GM12878 (cell line): ENCODE data around the gene ACYP2. TPM values are rescaled to one million over a fixed set of nuclear protein-coding genes. Genes with fewer than 3 reads are reported as not detected.

Source experiments
- ASH2L ChIP-seq: fragments of 300-600, 200-600 bp; sonication (generic); IDR thresholded peaks from 2 replicates; pipeline ENCODE4 v1.6.1; 2017; ENCODE audit warnings: low read depth, mild to moderate bottlenecking, borderline replicate concordance
- ATF2 ChIP-seq: IDR thresholded peaks from 2 replicates; pipeline ENCODE4 v1.6.1; 2012; ENCODE audit warnings: low read length, inconsistent platforms
- CBFB ChIP-seq: IDR thresholded peaks from 2 replicates; pipeline ENCODE4 v1.6.1; 2016; ENCODE audit warnings: antibody characterized with exemption, low read depth
- CBX5 ChIP-seq: sonication (generic); IDR thresholded peaks from 2 replicates; pipeline ENCODE4 v1.6.1; 2016; ENCODE audit warnings: low read depth, moderate library complexity, mild to moderate bottlenecking, inconsistent platforms
- DPF2 ChIP-seq: fragments of 450-650 bp; IDR thresholded peaks from 2 replicates; pipeline ENCODE4 v1.6.1; 2017; ENCODE audit warnings: mild to moderate bottlenecking
- FOS ChIP-seq: IDR thresholded peaks from 3 replicates; pipeline ENCODE4 v1.6.1; 2011; ENCODE audit warnings: borderline replicate concordance; ENCODE audit not compliant: insufficient read length; ENCODE audit errors: extremely low read depth
- GABPA ChIP-seq: IDR thresholded peaks from 2 replicates; pipeline ENCODE4 v1.6.1; 2014; ENCODE audit warnings: antibody characterized with exemption, low read depth, mild to moderate bottlenecking, inconsistent platforms
- GATAD2B ChIP-seq: fragments of 450-650 bp; conservative IDR thresholded peaks from 2 replicates; pipeline ENCODE4 v1.6.1; 2017; ENCODE audit warnings: low read depth, mild to moderate bottlenecking, moderate library complexity
- HCFC1 ChIP-seq: fragments of 150-350 bp; IDR thresholded peaks from 2 replicates; pipeline ENCODE4 v1.6.1; 2014; ENCODE audit warnings: low read length
- LARP7 ChIP-seq: fragments of 450-650 bp; IDR thresholded peaks from 2 replicates; pipeline ENCODE4 v1.6.1; 2017; ENCODE audit warnings: mild to moderate bottlenecking
- NFYB ChIP-seq: IDR thresholded peaks from 2 replicates; pipeline ENCODE4 v1.6.1; 2011; ENCODE audit warnings: low read depth, mild to moderate bottlenecking, low read length, improper control_type of control experiment, moderate library complexity; ENCODE audit not compliant: insufficient read depth
- POLR2AphosphoS5 ChIP-seq: IDR thresholded peaks from 2 replicates; pipeline ENCODE4 v1.6.1; 2011; ENCODE audit warnings: mild to moderate bottlenecking, low read length, inconsistent platforms
- YY1 ChIP-seq: IDR thresholded peaks from 2 replicates; pipeline ENCODE4 v1.6.1; 2011; ENCODE audit warnings: low read depth, mild to moderate bottlenecking, low read length
- ZSCAN29 ChIP-seq: fragments of 450-650 bp; IDR thresholded peaks from 2 replicates; pipeline ENCODE4 v1.6.1; 2017; ENCODE audit warnings: mild to moderate bottlenecking, moderate library complexity
- polyA plus RNA-seq, 11 experiments: library from polyadenylated mRNA; depleted of rRNA in 4 of 11; unstranded in 6 of 11; stranded (reverse) in 5 of 11; fragments of >200 nt; fragmentation: Nextera tagmentation in 4 of 11; fragmentation: Illumina TruSeq in 1 of 11; extraction: Ambion mirVana in 4 of 11; extraction: Trizol in 1 of 11; gene quantifications; 1 replicate in 1 of 11; 2 replicates in 10 of 11; pipeline versions ENCODE4 v1.2.1 to v1.2.3, GENCODE V29; 2011 to 2016; ENCODE audit warnings: inconsistent platforms in 2 of 11, missing spikeins in 2 of 11, low read depth in 1 of 11
- total RNA-seq, 4 experiments: library from RNA; depleted of rRNA in 3 of 4; stranded (reverse); fragments of >200 nt in 3 of 4; fragmentation: Illumina TruSeq in 1 of 4; extraction: Trizol in 1 of 4; gene quantifications; 2 replicates each; pipeline versions ENCODE4 v1.2.1 to v1.2.3, GENCODE V29; 2013 to 2021
- TF ChIP-seq, protein P1 (sequence below): fragments of 450-650 bp; IDR thresholded peaks from 2 replicates; pipeline ENCODE4 v1.6.1; 2017; ENCODE audit warnings: mild to moderate bottlenecking, moderate library complexity
- TF ChIP-seq, protein P2 (sequence below): IDR thresholded peaks from 2 replicates; pipeline ENCODE4 v1.6.1; 2012; ENCODE audit warnings: mild to moderate bottlenecking, low read depth, low read length
- TF ChIP-seq, protein P3 (sequence below): IDR thresholded peaks from 2 replicates; pipeline ENCODE4 v1.6.1; 2012; ENCODE audit warnings: low read depth, low read length, improper control_type of control experiment

ACYP2 gene
- total and polyA plus RNA-seq, 10 of the 15 experiments (the other 5 are each of a cell fraction or from before 2014, with no cell fraction given), result 4.2 to 16.3 (median 9.0) TPM

GRCh38 chr2:54115284-54116137 lies at the start of gene ACYP2 (continued):
- TF ChIP-seq, protein P1, sequence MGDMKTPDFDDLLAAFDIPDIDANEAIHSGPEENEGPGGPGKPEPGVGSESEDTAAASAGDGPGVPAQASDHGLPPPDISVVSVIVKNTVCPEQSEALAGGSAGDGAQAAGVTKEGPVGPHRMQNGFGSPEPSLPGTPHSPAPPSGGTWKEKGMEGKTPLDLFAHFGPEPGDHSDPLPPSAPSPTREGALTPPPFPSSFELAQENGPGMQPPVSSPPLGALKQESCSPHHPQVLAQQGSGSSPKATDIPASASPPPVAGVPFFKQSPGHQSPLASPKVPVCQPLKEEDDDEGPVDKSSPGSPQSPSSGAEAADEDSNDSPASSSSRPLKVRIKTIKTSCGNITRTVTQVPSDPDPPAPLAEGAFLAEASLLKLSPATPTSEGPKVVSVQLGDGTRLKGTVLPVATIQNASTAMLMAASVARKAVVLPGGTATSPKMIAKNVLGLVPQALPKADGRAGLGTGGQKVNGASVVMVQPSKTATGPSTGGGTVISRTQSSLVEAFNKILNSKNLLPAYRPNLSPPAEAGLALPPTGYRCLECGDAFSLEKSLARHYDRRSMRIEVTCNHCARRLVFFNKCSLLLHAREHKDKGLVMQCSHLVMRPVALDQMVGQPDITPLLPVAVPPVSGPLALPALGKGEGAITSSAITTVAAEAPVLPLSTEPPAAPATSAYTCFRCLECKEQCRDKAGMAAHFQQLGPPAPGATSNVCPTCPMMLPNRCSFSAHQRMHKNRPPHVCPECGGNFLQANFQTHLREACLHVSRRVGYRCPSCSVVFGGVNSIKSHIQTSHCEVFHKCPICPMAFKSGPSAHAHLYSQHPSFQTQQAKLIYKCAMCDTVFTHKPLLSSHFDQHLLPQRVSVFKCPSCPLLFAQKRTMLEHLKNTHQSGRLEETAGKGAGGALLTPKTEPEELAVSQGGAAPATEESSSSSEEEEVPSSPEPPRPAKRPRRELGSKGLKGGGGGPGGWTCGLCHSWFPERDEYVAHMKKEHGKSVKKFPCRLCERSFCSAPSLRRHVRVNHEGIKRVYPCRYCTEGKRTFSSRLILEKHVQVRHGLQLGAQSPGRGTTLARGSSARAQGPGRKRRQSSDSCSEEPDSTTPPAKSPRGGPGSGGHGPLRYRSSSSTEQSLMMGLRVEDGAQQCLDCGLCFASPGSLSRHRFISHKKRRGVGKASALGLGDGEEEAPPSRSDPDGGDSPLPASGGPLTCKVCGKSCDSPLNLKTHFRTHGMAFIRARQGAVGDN, result peak; percentile 78; the same call in 1 of the 2 replicates
- TF ChIP-seq NFYB (0 out of 2 replicates have a peak, but pooled peaks have one; percentile 14), YY1 (peak; percentile 95), POLR2AphosphoS5 (peak; percentile 96), DPF2 (peak; percentile 86), ASH2L (peak; percentile 60; the same call in 1 of the 2 replicates), CBFB (peak; percentile 83; the same call in 1 of the 2 replicates), GABPA (peak; percentile 77), ZSCAN29 (0 out of 2 replicates have a peak, but pooled peaks have one; percentile 7), FOS (no peak), CBX5 (no peak), ATF2 (0 out of 2 replicates have a peak, but pooled peaks have one; percentile 31), LARP7 (peak; percentile 85), GATAD2B (peak; percentile 91), HCFC1 (peak; percentile 55)
- TF ChIP-seq, protein P2, sequence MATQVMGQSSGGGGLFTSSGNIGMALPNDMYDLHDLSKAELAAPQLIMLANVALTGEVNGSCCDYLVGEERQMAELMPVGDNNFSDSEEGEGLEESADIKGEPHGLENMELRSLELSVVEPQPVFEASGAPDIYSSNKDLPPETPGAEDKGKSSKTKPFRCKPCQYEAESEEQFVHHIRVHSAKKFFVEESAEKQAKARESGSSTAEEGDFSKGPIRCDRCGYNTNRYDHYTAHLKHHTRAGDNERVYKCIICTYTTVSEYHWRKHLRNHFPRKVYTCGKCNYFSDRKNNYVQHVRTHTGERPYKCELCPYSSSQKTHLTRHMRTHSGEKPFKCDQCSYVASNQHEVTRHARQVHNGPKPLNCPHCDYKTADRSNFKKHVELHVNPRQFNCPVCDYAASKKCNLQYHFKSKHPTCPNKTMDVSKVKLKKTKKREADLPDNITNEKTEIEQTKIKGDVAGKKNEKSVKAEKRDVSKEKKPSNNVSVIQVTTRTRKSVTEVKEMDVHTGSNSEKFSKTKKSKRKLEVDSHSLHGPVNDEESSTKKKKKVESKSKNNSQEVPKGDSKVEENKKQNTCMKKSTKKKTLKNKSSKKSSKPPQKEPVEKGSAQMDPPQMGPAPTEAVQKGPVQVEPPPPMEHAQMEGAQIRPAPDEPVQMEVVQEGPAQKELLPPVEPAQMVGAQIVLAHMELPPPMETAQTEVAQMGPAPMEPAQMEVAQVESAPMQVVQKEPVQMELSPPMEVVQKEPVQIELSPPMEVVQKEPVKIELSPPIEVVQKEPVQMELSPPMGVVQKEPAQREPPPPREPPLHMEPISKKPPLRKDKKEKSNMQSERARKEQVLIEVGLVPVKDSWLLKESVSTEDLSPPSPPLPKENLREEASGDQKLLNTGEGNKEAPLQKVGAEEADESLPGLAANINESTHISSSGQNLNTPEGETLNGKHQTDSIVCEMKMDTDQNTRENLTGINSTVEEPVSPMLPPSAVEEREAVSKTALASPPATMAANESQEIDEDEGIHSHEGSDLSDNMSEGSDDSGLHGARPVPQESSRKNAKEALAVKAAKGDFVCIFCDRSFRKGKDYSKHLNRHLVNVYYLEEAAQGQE, result no peak
- TF ChIP-seq, protein P3, sequence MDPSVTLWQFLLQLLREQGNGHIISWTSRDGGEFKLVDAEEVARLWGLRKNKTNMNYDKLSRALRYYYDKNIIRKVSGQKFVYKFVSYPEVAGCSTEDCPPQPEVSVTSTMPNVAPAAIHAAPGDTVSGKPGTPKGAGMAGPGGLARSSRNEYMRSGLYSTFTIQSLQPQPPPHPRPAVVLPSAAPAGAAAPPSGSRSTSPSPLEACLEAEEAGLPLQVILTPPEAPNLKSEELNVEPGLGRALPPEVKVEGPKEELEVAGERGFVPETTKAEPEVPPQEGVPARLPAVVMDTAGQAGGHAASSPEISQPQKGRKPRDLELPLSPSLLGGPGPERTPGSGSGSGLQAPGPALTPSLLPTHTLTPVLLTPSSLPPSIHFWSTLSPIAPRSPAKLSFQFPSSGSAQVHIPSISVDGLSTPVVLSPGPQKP, result peak; percentile 93
